HG02884 (cell line): ENCODE data around the gene FRMD4A.
"Not testable (repeated sequence)": the region's sequence is repeated elsewhere in the genome, so short reads cannot be mapped to it uniquely, and the experiment has no call there.

Source experiments
- ATAC-seq: cut with Tn5 transposase; IDR thresholded peaks from one replicate; pipeline ENCODE4 v1.9.1; 2021; ENCODE audit warnings: mild to moderate bottlenecking, moderate library complexity; ENCODE audit not compliant: unreplicated experiment

Gene FRMD4A

DNA sequence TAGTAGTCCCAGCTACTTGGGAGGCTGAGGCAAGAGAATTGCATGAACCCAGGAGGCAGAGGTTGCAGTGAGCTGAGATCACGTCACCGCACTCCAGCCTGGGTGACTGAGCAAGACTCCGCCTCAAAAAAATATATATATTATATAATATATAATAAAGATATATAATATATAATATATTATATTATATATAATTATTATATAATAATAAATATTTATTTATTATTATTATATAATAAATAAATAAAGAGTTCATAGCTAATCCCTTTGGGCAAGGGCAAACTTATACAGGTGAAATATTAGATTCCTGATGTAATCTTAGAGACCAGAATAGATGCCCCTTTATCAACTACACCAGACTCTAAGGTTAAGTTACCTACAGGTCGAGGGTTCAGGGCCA is 558.7 kb downstream of the FRMD4A start:
- no peak for ATAC-seq

DNA sequence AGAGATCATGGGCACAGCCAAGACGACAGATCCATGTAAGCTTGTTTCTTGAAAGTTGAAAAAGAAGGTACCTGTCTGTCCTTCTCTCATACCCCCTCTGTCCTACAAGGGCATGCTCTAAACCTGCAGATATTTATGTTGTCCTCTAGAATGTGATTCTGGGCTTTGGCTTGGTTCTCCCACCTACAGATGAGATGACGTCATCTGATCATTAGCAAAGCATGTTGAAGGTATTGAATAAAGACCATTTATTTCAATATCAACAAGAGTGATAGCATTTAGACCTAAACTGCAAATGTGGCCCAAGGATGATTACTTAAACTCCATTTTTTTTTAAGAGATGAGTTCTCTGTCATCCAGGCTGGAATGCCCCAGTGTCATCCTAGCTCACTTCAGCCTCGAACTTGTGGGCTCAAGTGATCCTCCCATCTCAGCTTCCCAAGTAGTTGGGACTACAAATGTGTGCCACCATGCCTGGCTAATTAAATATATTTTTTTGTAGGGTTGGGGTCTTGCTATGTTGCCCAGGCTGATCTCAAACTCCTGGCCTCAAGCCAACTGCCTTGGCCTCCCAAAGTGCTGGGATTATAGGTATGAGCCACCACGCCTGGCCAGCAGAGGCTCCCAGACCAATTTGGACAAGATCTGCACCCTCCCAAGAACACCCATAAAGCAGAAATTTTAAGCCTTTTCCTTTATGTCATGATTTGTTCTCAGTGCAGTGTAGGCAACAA is 559.8 kb downstream of the FRMD4A start:
- ATAC-seq, result no peak

DNA sequence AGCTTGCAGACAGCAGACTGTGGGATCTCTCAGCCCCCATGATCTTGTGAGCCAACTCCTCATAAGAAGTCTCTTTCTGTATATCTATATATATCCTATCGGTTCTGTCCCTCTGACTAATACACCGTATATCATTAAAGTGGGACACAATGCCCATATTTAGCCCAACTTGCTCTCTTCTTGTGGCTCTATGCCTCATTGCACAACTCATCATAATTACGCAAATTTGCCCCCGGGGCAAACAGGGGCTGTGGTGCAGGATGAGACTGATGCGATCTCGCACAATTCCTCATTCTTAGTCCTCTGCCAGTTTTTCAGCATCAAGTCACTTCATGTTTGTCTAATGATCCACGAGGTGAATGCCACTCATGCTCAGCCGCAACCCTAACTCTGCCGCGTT is 560.8 kb downstream of the FRMD4A start:
- ATAC-seq, result no peak

DNA sequence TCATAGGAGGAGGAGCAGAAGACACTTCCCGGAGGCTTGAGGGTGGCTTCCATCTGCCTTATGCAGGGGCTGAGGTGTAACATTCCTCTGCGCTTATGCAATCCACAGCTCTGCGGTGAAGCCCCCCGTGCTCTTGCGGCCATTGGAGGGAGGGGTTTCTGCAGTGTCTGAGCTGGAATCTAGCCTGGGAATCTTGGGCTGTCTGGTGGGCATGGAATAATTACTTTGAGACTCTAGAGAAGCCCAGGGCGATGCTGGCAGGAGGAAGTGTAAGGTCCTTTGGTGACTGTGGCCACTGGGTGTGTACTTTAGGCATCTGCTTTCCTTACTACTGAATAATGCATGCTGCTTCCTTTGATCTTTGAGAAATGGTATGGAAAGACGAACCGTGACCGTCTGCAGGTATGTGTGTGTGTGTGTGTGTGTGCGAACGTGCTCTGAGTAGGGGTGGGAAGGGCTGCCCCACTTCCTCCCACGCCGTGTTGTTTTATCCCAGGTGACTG is 563.0 kb downstream of the FRMD4A start:
- no peak for ATAC-seq

DNA sequence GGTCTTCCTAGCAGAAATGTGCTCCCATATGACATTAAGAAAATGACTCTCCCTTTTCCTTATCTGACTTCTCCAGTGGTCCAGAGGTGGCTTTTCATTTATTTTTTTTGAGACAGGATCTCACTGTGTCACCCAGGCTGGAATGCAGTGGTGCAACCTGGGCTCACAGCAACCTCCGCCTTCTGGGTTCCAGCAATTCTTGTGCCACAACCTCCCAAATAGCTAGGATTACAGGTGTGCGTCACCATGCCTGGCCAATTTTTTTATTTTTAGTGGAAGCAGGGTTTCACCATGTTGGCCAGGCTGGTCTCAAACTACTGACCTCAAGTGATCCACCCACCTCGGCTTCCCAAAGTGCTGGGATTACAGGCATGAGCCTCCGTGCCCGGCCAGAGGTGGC is 563.6 kb downstream of the FRMD4A start:
- ATAC-seq, result not testable (repeated sequence)

DNA sequence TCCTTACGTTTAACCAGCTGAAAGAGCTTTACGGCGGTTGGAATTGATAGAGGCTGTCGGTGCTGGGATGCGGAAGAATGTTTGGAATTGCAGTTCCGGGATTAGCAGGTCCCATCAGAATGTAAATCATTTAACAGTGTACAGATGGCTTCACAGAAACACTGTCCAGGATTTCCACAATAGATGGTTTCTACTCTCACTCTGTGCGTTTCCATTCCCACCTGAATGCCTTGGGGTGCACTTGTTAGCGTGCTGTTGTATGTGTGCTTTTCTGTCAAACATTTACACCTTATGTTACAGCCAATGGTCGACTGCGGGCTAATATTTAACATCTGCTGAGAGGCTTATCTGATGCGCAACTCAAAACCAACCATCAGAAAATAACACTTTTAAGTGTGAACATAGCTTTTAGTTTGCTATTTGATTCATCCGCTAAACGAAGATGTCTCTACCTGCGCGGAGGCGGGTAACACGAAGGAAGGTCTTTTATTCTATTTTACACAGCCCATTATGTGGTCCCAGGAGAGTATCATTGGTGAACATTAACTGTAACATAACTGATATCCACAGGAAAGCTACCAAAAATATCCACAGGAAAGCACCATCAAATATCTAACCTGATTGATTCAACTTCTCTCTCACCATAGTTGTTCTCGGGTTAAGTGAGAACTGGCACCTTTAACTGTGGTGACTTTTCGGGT is 564.9 kb downstream of the FRMD4A start:
- ATAC-seq, result no peak

DNA sequence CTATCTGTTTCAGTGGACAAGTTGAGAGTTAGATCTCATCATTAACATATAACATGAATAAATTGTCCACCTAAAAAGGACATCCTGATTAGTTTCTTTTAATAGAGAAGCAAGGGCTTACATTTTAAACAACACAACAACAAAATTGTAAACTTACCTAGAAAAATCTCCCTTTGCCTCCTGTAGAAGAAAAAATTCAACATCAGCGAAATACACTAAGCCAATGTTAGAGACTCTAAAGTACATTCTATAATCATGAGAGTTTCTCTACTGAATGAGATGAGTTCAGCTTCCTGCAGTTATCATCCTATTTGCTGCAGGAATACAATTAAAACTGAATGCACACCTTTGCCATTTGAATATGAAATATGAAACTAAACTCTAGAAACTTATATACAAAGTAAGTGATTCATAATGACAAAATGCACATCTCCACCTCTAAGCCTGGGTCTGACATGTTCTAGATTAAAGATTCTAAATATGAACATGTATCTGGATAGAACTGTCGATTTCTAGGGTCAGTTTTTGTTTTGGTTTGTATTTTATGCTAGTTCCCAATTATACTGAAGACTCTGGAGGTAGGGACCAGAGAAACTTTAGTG is 569.1 kb downstream of the FRMD4A start:
- no peak for ATAC-seq

DNA sequence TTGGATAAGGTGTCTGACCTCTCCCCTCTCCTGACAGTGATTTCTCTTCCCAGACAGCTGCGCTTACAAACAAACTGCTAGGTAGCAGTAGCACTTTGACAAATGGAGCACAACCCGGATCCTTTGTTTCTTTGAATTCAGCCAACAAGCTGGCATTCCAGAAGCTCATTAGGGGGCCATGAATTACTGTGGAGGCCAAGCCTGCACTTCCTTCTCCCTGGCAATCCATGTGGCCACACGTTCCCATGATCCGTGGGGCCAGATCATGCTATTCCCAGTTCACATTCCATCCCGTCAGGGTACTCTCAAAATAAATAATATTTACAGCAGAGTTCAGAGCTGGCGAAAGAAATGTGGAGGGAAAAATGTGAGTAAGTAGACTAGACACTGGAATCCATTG is 571.6 kb downstream of the FRMD4A start:
- no peak for ATAC-seq

DNA sequence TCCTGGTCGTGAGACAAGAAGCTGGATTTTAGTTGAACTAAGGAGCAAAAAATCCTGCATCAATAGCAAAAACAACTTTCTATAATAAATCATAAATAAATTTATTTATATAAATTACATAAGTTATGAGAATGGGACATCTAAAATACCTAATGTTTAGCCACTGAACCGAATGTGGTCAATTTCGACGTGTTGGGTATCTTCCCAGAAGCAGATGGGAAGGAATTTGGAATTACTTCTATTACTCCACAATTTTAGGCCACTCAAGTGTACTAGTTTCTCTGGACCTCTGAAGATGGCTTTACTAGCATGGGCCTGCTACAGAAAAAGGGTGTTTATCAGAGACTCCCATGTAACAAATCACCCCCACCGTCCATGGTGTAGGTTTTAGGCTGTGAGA is 572.0 kb downstream of the FRMD4A start:
- no peak for ATAC-seq

DNA sequence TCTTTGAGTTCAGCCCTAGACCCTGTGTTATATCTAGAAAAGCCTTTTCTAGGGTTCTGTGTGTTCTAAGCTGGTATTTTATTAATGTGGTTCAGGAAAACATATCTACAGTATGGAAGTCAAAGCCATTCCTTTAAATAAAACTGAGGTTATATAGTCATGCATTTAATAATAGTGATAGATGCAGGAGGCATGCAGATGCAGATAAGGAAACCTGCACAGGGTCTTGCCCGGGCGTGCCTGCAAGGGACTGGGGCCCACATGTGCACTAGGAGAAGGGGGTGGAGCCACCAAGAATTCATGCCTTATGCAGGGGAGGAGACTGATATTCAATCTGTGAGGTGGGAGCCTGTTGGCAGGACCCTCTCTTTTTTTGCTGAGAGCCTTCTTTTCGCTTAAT is 572.4 kb downstream of the FRMD4A start:
- no peak for ATAC-seq

DNA sequence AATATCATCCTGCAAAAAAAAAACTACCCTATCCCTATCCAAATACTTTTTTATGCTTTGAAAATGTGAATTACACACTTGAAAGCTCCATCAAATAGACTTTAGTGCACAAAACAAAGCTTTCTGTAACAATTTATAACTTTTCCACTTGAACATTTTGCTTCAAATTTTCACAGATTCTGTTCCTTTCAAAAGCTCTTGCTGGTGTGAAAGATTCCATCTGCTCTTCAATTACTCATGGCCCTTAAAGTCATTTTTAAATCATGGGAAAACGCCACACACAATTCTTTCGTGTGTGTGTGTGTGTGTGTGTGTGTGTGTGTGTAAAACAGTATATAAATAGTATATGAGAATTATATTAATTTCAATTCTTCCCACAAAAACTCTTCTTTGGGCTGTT is 576.4 kb downstream of the FRMD4A start:
- no peak for ATAC-seq

DNA sequence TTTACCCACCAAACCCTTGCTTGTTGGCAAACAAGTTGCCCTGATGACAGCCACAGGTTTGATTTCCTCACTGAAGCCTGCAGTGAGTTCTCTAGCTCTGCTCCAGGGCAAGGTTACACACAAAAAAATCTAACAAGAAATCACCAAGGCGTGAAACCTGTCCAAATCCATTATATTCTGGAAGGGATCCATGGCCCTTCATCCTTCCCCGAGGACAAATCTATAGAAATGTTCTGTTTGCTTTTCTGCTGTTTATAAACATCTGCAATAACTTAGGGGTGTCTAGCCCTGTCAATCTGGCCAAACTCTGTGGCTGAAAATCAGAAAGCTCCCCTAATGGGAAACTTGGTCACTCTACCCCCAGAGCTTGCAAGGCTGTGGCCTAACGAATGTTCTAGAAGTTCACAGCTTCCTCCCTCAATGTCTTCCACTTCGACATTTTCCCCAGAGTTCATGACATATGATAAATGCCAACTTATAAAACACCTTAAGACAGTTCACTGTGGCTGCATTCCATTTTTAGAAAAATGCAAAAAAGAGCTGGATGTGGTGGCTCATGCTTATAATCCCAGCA is 579.4 kb downstream of the FRMD4A start:
- ATAC-seq, result no peak

DNA sequence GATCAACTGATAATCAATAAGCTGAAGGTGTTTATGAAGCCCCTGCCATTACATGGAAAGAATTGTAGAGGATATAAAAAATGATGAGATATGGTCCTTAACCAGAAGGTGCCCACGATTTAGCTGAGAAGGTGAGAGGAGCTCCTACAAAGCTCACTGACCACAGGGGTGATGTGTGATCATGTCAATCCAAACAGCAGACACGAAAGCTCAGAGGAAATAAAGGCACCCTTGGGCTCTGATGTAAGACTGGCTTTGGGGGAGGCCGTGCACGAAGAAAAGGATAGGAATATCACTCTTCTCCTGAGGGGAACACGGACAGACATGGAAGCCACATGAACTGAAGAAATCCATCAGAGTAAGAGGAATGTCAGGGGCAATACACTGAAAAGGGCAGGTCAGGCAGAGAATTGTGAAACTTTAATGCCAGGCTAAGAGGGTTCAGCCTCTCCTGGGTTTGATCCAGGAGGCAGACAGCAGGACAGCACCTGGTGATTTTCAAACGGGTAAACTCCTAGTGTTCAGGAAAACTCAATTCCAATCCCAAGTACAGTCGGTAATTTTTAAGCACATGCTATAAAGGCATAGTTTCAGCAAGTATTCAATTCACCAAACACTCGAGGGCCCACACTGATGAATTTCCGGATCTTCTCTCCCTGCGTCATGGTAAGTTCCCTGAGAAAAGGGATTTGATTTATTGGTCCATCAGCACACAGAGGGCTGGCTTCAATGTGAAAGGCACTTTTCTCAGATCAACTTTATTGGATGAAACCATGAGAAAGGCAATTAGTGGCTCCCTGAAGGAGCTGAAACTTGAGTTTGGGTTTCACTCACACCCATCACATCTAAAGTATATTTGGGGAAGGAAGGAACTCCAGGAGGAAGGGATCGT is 580.2 kb downstream of the FRMD4A start:
- no peak for ATAC-seq

DNA sequence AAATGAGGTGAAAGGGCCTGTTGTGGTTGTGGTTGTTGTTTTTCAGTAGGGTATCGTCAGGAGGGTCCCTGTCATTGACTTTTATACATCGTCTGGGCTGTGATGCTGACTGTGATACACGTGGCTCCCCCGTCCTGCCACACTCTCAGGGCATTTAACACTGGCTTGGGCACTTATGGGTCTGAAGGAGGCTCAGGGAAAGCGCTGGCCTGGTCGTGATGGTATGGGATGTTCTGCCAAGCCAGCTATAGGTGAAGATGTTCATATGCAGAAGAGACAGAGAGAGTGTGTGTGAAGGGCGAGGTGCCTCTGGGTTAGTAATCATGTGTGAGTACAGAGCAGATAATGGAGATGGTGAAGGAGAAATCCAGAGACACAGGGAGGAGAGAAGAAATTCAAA is 585.5 kb downstream of the FRMD4A start:
- no peak for ATAC-seq

DNA sequence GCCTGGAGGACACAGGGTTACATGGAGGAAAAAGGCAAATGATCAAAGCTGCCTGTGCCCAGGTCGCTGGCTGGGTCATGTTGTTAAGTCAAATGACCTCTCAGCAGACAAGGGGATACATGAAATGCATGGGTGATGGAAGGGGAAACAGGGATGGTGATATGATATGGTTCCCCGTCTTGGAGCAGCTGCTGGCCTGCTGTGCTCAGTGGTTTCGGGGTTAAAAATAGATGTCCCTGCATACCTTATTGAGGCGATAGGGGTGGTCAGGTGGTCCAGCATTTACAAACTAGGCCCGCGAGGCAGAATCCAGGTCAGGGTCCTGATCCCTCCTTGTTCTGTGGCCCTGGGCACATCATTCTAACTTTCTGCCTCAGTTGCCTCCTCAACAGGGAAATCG is 586.8 kb downstream of the FRMD4A start:
- no peak for ATAC-seq

DNA sequence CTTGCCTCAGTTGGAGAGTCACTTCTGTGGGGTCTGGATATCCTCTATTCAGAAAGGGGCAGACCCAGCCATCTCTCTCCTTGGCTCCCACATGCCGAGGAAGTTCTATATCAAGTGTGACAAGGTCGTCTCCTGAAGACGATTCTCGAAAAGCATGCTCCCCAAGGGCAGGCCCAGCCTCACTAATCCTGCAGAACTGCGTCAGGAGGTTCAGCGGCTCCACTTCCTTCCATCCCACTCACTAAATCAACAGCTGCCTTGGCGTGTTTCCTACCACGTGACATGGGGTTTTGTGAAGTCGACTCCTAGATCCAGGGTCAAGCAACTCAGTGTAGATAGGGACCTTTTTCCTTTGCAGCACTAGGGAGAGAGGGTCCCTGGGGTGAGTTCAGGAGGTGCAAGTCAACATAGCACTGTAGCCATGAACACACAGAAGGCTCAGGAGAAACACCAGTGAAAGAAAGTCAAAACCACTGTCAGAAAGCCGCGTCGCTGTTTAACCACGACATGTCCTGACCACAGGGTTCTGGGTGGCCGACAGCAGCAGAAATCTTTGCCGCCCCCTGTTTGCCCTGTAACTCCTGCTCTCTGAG is 587.5 kb downstream of the FRMD4A start:
- ATAC-seq, result no peak

DNA sequence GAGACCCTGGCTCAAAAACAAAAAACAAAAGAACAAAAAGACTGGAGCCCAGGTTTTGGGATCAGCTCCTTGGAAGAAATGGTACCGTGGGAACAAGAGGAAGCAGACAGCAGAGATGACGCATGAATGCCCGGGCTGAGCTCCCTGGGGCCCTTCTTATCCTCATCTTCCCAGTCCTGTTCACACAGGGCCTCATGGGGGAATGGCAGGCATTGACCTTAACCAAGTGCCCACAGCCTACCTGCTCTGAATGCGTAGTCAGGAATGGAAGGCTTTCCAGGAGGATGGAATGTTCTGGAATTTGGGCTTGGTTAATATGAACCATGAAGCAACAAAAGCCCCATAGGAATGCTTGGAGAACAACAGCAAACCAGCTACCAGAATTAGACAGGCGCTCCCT is 589.3 kb downstream of the FRMD4A start:
- ATAC-seq, result no peak

DNA sequence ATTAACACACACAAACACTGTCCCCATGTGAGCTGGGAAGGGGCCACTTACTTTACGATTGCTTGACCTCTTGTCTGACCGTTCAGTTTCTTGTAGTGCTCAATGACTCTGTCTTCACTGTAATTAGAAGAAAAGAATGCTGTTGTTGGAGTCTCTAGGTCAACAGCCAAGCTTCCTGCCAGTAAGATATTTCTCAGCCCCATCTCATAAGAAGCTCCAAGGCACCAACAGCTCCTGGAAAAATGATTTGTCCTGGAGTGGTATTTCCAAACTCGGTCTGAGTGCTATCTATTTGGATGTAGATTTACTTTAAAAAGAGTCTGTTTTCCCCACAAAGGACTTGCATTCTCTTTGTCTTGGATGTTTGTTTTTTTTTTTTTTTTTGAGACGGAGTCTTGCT is 590.3 kb downstream of the FRMD4A start:
- no peak for ATAC-seq

DNA sequence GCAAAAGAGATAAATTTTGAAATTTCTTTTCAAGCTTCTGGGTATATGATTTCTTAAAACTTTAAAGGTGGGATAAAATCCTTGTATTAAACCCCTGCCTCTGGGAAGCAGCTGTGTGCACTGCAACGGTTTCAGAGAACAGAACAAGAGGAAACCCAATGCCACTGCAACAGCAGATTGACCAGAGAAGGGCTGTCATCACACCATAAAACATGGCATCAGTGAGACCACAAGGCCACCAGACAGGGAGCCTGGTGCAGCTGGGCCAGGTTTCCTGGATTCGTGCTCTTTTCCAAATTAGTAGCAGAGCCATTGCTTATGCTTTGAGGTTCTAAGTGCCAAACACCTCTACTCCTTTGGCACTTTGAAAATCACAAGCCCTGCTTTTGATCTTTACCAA is 591.5 kb downstream of the FRMD4A start:
- ATAC-seq, result no peak

DNA sequence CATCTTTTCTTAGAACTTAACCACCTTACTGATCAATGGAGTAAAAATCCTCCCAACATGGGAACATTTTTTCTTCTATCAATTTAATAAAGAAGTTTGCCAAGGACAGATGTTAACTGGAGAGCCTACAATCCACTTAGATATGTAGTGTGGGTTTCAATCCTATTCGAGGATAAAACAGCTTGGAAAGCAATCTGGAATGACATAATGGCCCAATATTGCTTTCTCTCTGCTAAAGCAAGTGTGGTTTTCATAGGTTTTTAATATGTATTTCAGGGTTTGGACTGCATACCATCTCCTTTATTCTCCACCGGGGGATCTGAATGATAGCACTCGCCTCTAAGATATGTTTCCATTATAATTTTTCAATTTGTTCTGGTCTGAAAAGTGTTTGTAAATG is 594.2 kb downstream of the FRMD4A start:
- no peak for ATAC-seq
